Measurements from ENCODE around the gene RNGTT. TPM values are rescaled to one million over a fixed set of nuclear protein-coding genes. Genes with fewer than 3 reads are reported as not detected.

RNGTT gene
- total RNA-seq, 3 donors from 2014 or later: 8.4 to 11.6 (median 9.4) TPM

GRCh38 chr6:88989215-88989614 lies 25.8 kb upstream of the RNGTT start:
- TF ChIP-seq CTCF (IDR thresholded peaks at IDR 0.05): no peak
- no peak for ATAC-seq
- Histone ChIP-seq H3K4me1 (ENCODE audit: low read depth) (no peaks in the 10 kb centered on the region), H3K36me3 (ENCODE audit: low read depth) (no peaks in the 10 kb centered on the region), H3K4me3 (no peak overlapping the region), H3K9me3 (no peaks in the 10 kb centered on the region)
- intact Hi-C loops (cut with DNase I, micrococcal nuclease): loop anchor here in 1 of 2 donors (10.0 kb wide), 2 partner anchors 126 to 256 kb away; partner anchors contain the start of gene SRSF12
- DNase-seq: no peak

- Histone ChIP-seq H3K4me3 (no peak overlapping the region), H3K36me3 (ENCODE audit: low read depth) (no peaks in the 10 kb centered on the region), H3K4me1 (ENCODE audit: low read depth) (no peaks in the 10 kb centered on the region), H3K9me3 (no peaks in the 10 kb centered on the region)
- DNase-seq: no peak
- no peak for ATAC-seq
- intact Hi-C loops (cut with DNase I, micrococcal nuclease): loop anchor here in 1 of 2 donors (10.0 kb wide), 2 partner anchors 127 to 257 kb away; partner anchors contain the start of gene SRSF12
- TF ChIP-seq CTCF (IDR thresholded peaks at IDR 0.05): no peak
Observed at GRCh38 chr6:88987922-88988321, 24.5 kb upstream of the RNGTT start.

- Histone ChIP-seq H3K9me3 (no peaks in the 10 kb centered on the region), H3K4me3 (no peak overlapping the region), H3K4me1 (ENCODE audit: low read depth) (no peaks in the 10 kb centered on the region), H3K36me3 (ENCODE audit: low read depth) (no peaks in the 10 kb centered on the region)
- intact Hi-C loops (cut with DNase I, micrococcal nuclease): loop anchor here in 1 of 2 donors (10.0 kb wide), 2 partner anchors 129 to 259 kb away; partner anchors contain the start of gene SRSF12
- no peak for TF ChIP-seq CTCF (IDR thresholded peaks at IDR 0.05)
- DNase-seq: no peak
- peak; percentile 16 for ATAC-seq
Observed at GRCh38 chr6:88985901-88986300, 22.5 kb upstream of the RNGTT start.

- ATAC-seq: no peak
- intact Hi-C loops (cut with DNase I, micrococcal nuclease): loop anchor here (5.0 to 10.0 kb wide), 3 partner anchors 130 to 260 kb away; partner anchors contain the start of gene SRSF12 (in 1 of the 2)
- DNase-seq: no peak
- no peaks in the 10 kb centered on the region for H3K36me3 ChIP-seq (ENCODE audit: low read depth)
- no peak overlapping the region for H3K4me3 ChIP-seq
- H3K9me3 ChIP-seq: no peaks in the 10 kb centered on the region
- H3K4me1 ChIP-seq (ENCODE audit: low read depth): no peaks in the 10 kb centered on the region
- no peak for TF ChIP-seq CTCF (IDR thresholded peaks at IDR 0.05)
Observed at GRCh38 chr6:88984606-88985005, 21.2 kb upstream of the RNGTT start.

- Histone ChIP-seq H3K4me1 (ENCODE audit: low read depth) (no peaks in the 10 kb centered on the region), H3K9me3 (no peaks in the 10 kb centered on the region), H3K4me3 (no peak overlapping the region), H3K36me3 (ENCODE audit: low read depth) (no peaks in the 10 kb centered on the region)
- no peak for TF ChIP-seq CTCF (IDR thresholded peaks at IDR 0.05)
- intact Hi-C loops (cut with DNase I, micrococcal nuclease): loop anchor here (5.0 to 10.0 kb wide), 3 partner anchors 131 to 261 kb away; partner anchors contain the start of gene SRSF12 (in 1 of the 2)
- DNase-seq (no peak), ATAC-seq (no peak)
Observed at GRCh38 chr6:88984152-88984551, 20.7 kb upstream of the RNGTT start.
